ENCODE measurements around the gene ANKLE1. TPM values are rescaled to one million over a fixed set of nuclear protein-coding genes. Genes with fewer than 3 reads are reported as not detected.

ANKLE1 gene
- total and polyA plus RNA-seq, 10 donors: 1.9 to 5.0 (median 2.9) TPM

- Histone ChIP-seq H3K4me3 (no peak overlapping the region), H3K27ac (peak overlapping the region in 1 of 8 donors; percentile 6), H3K4me1 (peaks cover 9 to 44% (median 27%) of the 10 kb centered on the region in 6 donors), H3K9me3 (no peaks in the 10 kb centered on the region), H3K27me3 (replicated peaks in 1 of 7) (peaks cover 0 to 18% (median 0%) of the 10 kb centered on the region in 7 donors), H3K36me3 (peaks cover 0 to 7% (median 0%) of the 10 kb centered on the region in 6 donors)
- DNase-seq: no peak
- WGBS, 5 donors: 72 to 83% (median 80%) methylated on average over 11 to 21 of the region's 21 CpGs
- no peak for TF ChIP-seq CTCF (IDR thresholded peaks at IDR 0.05 in 8 of 11, conservative IDR thresholded peaks at IDR 0.05 in 3 of 11)
- no peak for TF ChIP-seq POLR2A (IDR thresholded peaks at IDR 0.05)
- peak in 1 of 3 donors; percentile 33 for TF ChIP-seq POLR2AphosphoS5 (IDR thresholded peaks at IDR 0.05)
- intact Hi-C loops (cut with DNase I; ENCODE audit: low total_unique reads): no loop called here
Observed at GRCh38 chr19:17248011-17248776, 33.5 kb upstream of the ANKLE1 start.

DNA sequence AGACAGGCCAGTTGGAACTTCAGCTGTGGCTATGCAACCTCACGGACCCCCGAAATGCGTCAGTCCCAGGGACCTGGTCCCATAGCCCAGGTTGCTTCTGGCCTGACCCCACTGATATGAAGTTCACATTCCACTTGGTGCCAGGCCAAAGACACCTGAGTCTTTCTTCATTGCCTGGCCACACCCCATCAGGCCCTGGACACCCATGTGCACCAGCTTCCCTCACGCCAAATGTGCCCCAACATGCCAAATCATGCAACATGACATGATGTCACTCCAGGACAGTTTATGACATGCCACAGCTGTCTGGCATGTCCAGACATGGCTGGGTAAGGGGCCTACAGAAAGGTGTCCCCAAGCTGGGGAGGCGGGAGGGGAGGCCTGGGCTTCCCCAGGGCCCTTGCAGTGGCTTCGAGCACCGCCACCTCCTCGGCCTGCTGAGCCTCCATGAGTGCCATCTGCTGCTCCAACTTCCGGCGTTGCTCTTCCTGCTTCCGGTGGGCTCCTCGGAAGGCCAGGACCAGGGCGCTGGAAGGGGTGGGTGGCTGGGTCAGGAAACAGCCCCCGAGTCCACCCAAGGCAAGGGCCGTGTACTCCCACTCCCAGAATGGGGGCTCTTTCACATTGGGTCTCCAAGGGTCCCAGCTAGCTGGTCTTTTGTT, 31.7 kb upstream of the ANKLE1 start:
- Histone ChIP-seq H3K27ac (no peak overlapping the region), H3K4me1 (peaks cover 5 to 26% (median 12%) of the 10 kb centered on the region in 6 donors), H3K27me3 (replicated peaks in 1 of 7) (peaks cover 0 to 9% (median 0%) of the 10 kb centered on the region in 7 donors), H3K4me3 (no peak overlapping the region), H3K36me3 (peaks cover 0 to 7% (median 0%) of the 10 kb centered on the region in 6 donors), H3K9me3 (no peaks in the 10 kb centered on the region)
- WGBS, 5 donors: 71 to 87% (median 81%) methylated on average over 12 to 15 of the region's 15 CpGs
- intact Hi-C loops (cut with DNase I; ENCODE audit: low total_unique reads): no loop called here
- DNase-seq: no peak
- TF ChIP-seq CTCF (IDR thresholded peaks at IDR 0.05 in 8 of 11, conservative IDR thresholded peaks at IDR 0.05 in 3 of 11) (no peak), POLR2AphosphoS5 (IDR thresholded peaks at IDR 0.05) (no peak), POLR2A (IDR thresholded peaks at IDR 0.05) (no peak)

DNA sequence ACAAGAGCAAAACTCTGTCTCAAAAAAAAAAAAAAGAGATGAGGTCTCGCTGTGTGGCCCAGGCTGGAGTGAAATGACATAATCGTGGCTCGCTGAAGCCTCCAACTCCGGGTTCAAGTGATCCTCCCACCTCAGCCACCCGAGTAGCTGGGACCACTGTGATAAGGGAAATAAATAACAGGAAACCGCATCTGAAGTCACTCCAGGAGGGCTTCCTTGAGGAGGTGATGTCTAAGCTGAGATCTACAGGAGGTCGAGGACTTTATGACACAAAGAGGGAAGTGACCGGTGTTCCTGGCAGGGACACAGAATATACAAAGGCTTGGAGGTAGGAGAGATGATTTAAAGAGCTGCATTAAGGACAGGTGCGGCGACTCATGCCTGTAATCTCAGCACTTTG, 27.1 kb upstream of the ANKLE1 start:
- DNase-seq: no peak
- H3K9me3 ChIP-seq: peaks cover 0 to 8% (median 3%) of the 10 kb centered on the region in 8 donors
- no peaks in the 10 kb centered on the region for H3K4me1 ChIP-seq
- H3K27ac ChIP-seq: no peak overlapping the region
- 76 to 84% (median 80%) methylated on average over 10 of the region's 10 CpGs for WGBS, 5 donors
- TF ChIP-seq CTCF (IDR thresholded peaks at IDR 0.05 in 8 of 11, conservative IDR thresholded peaks at IDR 0.05 in 3 of 11): no peak
- TF ChIP-seq POLR2A (IDR thresholded peaks at IDR 0.05): no peak
- TF ChIP-seq POLR2AphosphoS5 (IDR thresholded peaks at IDR 0.05): no peak
- intact Hi-C loops (cut with DNase I; ENCODE audit: low total_unique reads): no loop called here
- peaks cover 0 to 12% (median 0%) of the 10 kb centered on the region in 6 donors for H3K36me3 ChIP-seq
- H3K4me3 ChIP-seq: no peak overlapping the region
- no peaks in the 10 kb centered on the region for H3K27me3 ChIP-seq (replicated peaks in 1 of 7)

GRCh38 chr19:17255150-17255621, 26.5 kb upstream of the ANKLE1 start:
- no peak overlapping the region for H3K27ac ChIP-seq
- peaks cover 0 to 12% (median 0%) of the 10 kb centered on the region in 6 donors for H3K36me3 ChIP-seq
- intact Hi-C loops (cut with DNase I; ENCODE audit: low total_unique reads): no loop called here
- DNase-seq: no peak
- H3K27me3 ChIP-seq (replicated peaks in 1 of 7): no peaks in the 10 kb centered on the region
- 81 to 91% (median 86%) methylated on average over 17 to 18 of the region's 18 CpGs for WGBS, 5 donors
- no peak for TF ChIP-seq POLR2AphosphoS5 (IDR thresholded peaks at IDR 0.05)
- peaks cover 0 to 13% (median 4%) of the 10 kb centered on the region in 8 donors for H3K9me3 ChIP-seq
- H3K4me1 ChIP-seq: no peaks in the 10 kb centered on the region
- no peak overlapping the region for H3K4me3 ChIP-seq

Measured in spleen (tissue), 11 donors.